Measurements from ENCODE around the gene EFCAB12.
A peak's percentile ranks its signal among the peaks of the same experiment; 100 is the strongest.

EFCAB12 gene

GRCh38 chr3:129446926-129447325 is 18.5 kb upstream of the EFCAB12 start:
- no peak overlapping the region for H3K4me3 ChIP-seq (ENCODE audit: low read depth, low read length)
- DNase-seq (ENCODE audit: low read depth) = no peak
- TF ChIP-seq, protein P1, sequence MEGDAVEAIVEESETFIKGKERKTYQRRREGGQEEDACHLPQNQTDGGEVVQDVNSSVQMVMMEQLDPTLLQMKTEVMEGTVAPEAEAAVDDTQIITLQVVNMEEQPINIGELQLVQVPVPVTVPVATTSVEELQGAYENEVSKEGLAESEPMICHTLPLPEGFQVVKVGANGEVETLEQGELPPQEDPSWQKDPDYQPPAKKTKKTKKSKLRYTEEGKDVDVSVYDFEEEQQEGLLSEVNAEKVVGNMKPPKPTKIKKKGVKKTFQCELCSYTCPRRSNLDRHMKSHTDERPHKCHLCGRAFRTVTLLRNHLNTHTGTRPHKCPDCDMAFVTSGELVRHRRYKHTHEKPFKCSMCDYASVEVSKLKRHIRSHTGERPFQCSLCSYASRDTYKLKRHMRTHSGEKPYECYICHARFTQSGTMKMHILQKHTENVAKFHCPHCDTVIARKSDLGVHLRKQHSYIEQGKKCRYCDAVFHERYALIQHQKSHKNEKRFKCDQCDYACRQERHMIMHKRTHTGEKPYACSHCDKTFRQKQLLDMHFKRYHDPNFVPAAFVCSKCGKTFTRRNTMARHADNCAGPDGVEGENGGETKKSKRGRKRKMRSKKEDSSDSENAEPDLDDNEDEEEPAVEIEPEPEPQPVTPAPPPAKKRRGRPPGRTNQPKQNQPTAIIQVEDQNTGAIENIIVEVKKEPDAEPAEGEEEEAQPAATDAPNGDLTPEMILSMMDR (conservative IDR thresholded peaks at IDR 0.05; ENCODE audit: low read depth, low read length) = no peak

DNA sequence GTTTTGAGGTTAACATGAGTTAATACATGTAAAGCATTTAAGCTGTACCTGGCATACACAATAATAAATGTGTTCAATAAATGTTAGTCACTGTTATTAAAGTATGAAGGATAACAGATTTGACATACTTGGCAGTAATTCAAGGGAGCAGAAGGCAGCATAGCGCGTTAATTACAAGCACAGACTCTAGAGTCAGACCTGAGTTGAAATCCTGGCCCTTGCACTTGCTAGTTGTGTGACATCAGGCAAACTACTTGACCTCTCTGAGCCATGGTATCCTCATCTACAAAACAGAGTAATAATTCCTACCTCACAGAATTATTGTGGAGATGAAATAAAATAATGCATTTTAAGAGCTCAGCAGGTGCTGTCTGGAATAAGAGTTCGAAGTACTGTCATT is 17.0 kb upstream of the EFCAB12 start:
- no peak overlapping the region for H3K4me3 ChIP-seq (ENCODE audit: low read depth, low read length)
- no peak for DNase-seq (ENCODE audit: low read depth)
- TF ChIP-seq, protein P1 (conservative IDR thresholded peaks at IDR 0.05; ENCODE audit: low read depth, low read length) = no peak

DNA sequence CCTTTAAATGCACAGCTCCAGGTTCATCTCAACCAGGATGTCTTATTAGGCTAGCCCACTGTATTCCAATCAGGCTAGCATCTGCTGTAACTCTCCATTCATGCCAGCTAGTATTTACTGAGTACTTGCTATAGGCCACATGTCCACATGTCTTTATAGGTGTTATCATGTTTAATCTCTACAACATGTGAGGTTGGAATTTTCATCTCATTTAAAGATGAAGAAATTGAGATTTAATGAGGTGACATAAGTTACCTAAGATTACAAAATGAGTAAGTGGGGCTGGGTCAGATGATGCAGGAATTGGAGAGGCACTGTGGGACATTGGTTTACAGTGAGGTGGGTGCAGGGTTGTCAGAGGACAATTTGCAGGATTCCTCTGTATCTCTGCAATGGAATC is 14.5 kb upstream of the EFCAB12 start:
- no peak overlapping the region for H3K4me3 ChIP-seq (ENCODE audit: low read depth, low read length)
- DNase-seq (ENCODE audit: low read depth) = no peak
- TF ChIP-seq, protein P1 (conservative IDR thresholded peaks at IDR 0.05; ENCODE audit: low read depth, low read length) = no peak

GRCh38 chr3:129442486-129442885 is 14.1 kb upstream of the EFCAB12 start:
- no peak for DNase-seq (ENCODE audit: low read depth)
- TF ChIP-seq, protein P1 (conservative IDR thresholded peaks at IDR 0.05; ENCODE audit: low read depth, low read length) = no peak
- no peak overlapping the region for H3K4me3 ChIP-seq (ENCODE audit: low read depth, low read length)

GRCh38 chr3:129441782-129442181 is 13.3 kb upstream of the EFCAB12 start:
- TF ChIP-seq, protein P1 (conservative IDR thresholded peaks at IDR 0.05; ENCODE audit: low read depth, low read length) = peak; percentile 30
- peak overlapping the region; percentile 1 for H3K4me3 ChIP-seq (ENCODE audit: low read depth, low read length)
- DNase-seq (ENCODE audit: low read depth) = peak; percentile 71

GRCh38 chr3:129441215-129441614 is 12.8 kb upstream of the EFCAB12 start:
- DNase-seq (ENCODE audit: low read depth) = peak; percentile 13
- H3K4me3 ChIP-seq (ENCODE audit: low read depth, low read length) = peak overlapping the region; percentile 70
- TF ChIP-seq, protein P1 (conservative IDR thresholded peaks at IDR 0.05; ENCODE audit: low read depth, low read length) = no peak

- DNase-seq (ENCODE audit: low read depth) = peak; percentile 75
- peak overlapping the region; percentile 70 for H3K4me3 ChIP-seq (ENCODE audit: low read depth, low read length)
- TF ChIP-seq, protein P1 (conservative IDR thresholded peaks at IDR 0.05; ENCODE audit: low read depth, low read length) = no peak
Measured at GRCh38 chr3:129440618-129441190, 12.3 kb upstream of the EFCAB12 start.

Data from choroid plexus epithelial cell (primary cell).